GM18867 (cell line): ENCODE measurements around the gene TTC28.
"Not testable (repeated sequence)": the region's sequence is repeated elsewhere in the genome, so short reads cannot be mapped to it uniquely, and the experiment has no call there.

Experiments used
- ATAC-seq: cut with Tn5 transposase; IDR thresholded peaks from one replicate; pipeline ENCODE4 v1.9.1; 2021; ENCODE audit warnings: mild to moderate bottlenecking, moderate library complexity; ENCODE audit not compliant: unreplicated experiment

The TTC28 gene

DNA sequence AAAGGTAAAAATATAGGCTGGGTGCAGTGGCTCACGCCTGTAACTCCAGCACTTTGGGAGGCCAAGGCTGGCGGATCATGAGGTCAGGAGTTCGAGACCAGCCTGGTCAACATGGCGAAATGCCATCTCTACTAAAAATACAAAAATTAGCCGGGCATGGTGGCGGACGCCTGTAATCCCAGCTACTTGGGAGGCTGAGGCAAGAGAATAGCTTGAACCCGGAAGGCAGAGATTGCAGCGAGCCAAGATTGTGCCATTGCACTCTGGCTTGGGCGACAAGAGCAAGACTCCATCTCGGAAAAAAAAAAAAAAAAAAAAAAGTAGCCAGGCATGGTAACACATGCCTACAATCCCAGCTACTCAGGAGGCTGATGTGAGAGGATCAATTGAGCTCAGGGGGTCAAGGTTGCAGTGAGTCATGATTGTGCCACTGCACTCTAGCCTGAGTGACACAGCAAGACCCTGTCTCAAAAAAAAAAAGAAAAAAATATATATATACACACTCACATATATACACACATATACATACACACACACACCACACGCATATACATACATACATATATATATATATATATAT lies 112.6 kb downstream of the TTC28 start:
- ATAC-seq: not testable (repeated sequence)

DNA sequence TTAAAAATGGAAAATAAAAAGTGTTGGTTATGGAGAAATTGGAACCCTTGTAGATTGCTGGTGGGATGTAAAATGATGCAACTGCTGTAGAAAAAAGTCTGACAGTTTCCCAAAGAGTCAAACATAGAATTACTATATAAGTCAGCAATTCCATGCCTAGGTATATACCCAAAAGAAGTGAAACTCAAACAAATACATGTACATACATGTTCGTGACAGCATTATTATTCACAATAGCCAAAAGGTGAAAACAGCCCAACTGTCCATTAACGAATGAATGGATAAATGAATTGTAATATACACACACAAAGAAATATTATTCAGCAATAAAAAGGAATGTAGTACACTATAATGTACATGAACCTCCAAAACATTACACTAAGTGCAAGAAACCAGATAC lies 116.0 kb downstream of the TTC28 start:
- no peak for ATAC-seq

DNA sequence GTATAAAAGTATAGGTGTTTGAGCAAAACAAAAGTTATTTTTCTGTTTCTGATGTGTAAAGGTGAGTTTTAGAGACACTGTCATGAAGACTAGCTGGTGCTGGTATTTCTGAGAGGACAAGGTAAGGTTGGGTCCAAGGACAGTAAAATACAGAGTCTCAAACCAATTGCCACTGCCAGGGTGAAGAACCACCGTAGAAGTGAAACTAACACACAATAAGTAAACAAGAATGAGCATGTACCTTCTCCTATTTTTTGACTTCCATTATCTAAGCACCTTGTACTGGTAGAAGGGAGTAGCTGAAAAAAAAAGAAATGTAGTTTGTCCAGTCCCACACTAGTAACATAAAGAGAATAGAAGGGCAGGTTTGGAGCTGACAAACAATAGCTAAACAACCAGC lies 117.3 kb downstream of the TTC28 start:
- no peak for ATAC-seq

DNA sequence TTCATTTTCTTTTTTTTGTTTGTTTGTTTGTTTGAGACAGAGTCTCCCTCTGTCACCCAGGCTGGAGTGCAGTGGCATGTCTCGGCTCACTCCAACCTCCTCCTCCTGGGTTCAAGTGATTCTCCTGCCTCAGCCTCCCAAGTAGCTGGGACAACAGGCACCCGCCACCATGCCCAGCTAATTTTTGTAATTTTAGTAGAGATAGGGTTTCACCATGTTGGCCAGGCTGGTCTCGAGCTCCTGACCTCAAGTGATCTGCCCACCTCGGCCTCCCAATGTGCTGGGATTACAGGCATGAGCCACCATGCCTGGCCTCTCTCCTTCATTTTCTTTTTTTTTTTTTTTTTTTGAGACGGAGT lies 118.9 kb downstream of the TTC28 start:
- not testable (repeated sequence) for ATAC-seq

DNA sequence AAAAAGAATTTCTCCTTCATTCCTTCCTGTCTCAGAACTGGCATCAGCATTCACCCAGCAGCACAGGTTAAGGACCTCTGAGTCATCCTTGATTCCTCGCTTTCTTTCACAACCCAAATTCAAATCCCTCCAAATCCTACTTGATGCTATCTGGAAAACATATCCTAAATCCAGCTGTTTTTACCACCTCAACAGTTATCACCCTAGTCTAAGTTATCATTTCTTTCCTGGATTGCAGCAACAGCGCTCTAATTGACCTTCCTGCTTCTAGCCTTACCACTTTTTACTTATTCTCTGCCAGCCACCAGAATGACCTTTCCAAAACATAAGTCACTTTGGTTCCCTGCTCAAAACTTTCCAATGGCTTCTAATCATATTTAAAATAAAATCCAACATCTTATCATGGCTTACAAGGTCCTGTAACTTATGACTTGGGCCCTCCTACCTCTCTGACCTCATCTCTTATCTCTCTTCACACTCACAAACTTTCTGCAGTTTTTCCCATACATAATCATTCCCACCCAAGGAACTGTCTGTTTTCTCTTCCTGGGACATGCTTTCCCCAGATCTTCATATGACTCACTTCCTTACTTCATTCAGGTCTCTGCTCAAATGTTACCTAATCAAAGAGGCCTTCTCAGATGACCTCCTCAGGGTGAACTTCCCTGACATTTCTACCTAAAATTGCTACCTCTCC lies 119.4 kb downstream of the TTC28 start:
- no peak for ATAC-seq

DNA sequence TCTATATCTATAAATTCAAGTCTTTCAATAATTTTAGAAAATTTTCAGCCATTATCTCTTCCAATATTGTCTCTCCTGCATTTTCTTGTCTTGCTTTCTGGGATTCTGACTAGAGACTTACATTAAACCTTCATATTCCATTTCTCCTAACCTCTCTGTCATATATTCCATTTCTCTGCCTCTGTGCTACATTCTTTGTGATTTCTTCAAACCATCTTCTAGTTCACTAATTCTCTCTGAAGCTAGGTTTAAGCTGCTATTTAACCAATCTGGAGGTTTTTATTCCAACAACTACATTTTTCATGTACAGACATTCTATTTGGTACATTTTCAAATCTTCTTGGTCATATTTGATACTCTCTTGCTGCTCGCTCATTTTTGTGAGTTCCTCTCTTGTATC lies 122.5 kb downstream of the TTC28 start:
- no peak for ATAC-seq

DNA sequence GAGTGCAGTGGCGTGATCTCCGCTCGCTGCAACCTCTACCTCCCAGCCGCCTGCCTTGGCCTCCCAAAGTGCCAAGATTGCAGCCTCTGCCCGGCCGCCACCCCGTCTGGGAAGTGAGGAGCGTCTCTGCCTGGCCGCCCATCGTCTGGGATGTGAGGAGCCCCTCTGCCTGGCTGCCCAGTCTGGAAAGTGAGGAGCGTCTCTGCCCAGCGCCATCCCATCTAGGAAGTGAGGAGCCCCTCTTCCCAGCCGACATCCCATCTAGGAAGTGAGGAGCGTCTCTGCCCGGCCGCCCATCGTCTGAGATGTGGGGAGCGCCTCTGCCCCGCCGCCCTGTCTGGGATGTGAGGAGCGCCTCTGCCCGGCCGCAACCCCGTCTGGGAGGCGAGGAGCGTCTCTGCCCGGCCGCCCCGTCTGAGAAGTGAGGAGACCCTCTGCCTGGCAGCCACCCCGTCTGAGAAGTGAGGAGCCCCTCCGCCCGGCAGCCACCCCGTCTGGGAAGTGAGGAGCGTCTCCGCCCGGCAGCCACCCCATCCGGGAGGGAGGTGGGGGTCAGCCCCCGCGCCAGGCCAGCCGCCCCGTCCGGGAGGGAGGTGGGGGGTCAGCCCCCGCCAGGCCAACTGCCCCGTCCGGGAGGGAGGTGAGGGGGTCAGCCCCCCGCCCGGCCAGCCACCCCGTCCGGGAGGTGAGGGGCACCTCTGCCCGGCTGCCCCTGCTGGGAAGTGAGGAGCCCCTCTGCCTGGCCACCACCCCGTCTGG lies 126.4 kb downstream of the TTC28 start:
- not testable (repeated sequence) for ATAC-seq

DNA sequence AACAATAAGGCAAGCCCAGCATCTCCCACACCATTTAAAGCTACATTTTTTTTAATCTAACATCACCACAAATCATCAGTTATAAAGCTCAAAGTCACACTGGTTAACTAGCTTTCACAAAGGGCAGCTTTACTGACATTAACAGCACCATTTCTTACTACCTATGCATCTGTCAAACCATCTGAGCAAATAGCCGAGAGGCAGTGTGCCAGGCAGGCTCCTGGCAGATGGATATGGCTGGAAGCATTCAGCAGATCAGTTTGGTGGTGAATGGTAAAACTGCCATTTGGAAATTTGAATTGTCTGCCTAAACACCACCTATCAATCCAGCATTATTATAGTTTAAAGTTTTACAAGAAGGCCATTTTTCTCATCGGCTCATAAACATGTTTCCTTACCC lies 131.2 kb downstream of the TTC28 start:
- ATAC-seq: no peak

DNA sequence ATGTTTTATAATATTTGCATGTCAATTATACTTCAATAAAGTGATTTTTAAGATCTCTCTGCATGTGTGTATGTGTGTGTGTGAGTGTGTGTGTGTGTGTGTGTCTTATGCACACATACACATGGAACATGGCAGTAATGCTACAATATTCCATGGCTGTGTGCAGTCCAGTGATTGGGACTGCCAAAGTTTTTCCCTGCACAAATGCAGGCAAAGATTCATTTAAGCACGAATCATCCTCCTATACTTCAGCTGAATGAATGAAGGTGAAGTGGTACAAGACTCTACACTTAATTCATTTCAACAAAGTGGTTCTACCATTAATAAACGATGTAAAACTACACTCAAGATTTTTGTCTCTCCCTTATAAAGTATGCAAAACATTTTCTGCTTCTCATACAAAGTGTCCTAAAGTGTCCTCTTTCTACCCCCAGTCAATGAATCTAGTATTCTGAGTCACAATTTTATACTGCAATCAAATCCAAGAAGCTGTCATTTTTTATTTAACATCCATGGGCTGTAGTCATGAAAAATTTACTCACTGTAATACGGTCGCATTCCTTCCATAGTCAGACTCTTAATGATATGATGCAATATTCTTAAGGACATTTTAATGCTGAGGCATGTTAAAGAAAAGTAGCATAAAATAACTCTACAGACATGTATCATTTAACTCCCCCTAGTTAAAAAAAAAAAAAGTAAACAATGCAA lies 132.4 kb downstream of the TTC28 start:
- ATAC-seq: no peak

DNA sequence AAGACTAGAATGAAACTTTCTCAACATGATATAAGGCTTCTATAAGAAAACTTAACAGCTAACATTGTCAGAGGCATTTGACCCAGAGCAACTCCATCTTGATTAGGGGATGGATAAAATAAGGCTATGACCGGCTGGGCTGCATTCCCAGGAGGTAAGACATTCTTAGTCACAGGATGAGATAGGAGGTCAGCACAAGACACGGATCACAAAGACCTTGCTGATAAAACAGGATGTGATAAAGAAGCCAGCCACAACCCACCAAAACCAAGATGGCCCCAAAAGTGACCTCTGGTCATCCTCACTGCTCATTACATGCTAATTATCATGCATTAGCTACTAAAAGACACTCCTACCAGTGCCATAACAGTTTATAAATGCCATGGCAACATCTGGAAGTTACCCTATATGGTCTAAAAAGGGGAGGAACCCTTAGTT lies 135.2 kb downstream of the TTC28 start:
- ATAC-seq: no peak

DNA sequence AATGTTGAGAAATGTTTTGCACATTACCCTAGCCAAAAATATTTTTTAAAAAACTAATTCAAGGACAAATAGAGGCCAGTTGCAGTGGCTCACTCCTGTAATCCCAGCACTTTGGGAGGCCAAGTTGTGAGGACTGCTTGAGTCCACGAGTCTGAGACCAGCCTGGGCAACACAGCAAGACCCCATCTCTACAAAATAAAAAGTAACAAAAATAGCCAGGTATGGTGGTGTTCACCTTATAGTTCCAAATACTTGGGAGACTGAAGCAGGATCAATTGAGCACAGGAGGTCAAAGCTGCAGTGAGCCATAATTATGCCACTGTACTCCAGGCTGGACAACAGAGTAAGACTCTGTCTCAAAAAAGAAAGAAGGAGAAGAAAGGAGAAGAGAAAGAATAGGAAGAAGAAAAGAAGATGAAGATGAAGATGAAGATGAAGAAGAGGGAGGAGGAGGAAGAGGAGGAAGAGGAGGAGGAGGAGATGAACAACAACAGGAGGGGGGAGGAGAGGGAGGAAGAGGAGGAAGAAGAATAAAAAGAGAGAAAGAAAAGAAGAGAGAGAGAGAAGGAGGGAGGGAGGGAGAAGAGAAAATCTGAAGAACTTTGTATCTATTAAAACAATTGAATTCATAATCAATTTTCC lies 136.5 kb downstream of the TTC28 start:
- ATAC-seq: no peak

DNA sequence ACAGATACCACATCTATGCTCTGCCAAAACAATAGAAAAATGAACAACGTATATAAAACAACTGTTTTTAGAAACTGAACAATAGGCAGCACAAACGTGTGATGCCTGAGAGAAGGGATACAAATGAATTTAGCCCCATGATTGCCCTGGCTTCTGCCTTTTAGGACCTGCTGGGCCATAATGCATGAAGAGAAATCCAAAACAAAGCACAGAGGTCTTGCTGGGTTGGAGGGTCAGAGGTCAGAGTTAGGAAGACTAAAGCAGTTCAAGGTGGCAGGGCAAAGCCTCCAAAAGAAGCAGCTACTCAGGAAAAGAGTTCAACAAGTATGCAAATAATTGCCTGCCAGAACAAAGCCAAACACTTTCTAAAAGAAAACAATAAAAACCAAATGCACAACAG lies 138.5 kb downstream of the TTC28 start:
- no peak for ATAC-seq

DNA sequence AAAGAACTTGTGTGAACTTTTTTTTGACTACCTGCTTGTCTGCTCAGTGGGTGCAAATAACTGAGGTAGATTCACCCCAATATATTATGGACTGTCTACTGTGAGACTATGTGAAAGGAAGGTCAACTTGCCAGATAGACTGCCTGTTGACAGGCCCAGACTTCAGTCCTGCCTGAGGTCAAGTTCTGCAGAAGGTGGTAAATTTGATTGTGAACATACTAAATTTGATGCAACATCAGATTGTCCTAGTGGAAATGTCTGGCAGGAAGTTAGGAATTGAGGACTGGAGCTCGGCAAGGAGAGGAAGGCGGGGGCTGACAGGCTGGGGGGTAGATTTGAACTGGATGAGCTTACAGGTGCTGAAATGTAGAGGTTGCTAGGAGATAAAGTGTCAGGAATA lies 140.7 kb downstream of the TTC28 start:
- no peak for ATAC-seq

DNA sequence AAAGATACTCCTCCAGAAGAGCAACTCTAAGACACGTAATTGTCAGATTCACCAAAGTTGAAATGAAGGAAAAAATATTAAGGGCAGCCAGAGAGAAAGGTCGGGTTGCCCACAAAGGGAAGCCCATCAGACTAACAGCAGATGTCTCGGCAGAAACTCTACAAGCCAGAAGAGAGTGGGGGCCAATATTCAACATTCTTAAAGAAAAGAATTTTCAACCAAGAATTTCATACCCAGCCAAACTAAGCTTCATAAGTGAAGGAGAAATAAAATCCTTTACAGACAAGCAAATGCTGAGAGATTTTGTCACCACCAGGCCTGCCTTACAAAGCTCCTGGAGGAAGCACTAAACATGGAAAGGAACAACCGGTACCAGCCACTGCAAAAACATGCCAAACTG lies 149.1 kb downstream of the TTC28 start:
- not testable (repeated sequence) for ATAC-seq

DNA sequence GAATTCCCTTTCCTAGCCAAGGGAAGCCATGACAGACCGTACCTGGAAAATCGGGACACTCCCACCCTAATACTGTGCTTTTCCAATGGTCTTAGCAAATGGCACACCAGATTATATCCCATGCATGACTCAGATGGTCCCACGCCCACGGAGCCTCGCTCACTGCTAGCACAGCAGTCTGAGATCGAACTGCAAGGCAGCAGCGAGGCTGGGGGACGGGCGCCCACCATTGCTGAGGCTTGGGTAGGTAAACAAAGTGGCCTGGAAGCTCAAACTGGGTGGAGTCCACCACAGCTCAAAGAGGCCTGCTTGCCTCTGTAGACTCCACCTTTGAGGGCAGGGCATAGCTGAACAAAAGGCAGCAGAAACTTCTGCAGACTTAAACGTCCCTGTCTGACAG lies 150.5 kb downstream of the TTC28 start:
- not testable (repeated sequence) for ATAC-seq

DNA sequence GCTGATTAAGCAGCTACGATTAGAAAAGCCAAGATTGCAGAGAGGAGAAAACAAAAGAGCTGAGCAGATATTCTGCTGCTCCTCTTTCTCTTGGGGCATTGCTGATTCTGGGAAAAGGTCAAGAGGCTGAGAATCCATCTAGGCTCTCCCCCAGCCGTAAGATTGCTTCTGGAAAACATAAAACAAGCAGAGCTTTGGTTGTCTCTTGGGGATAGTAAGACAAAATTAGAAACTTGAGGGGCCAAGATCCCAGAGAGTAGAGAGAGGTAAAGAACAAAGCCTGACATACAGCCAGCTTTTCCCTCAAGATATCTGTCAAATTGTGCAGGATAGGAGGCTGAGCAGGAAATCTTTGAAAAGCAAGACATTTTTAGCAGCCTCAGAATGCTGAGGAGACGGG lies 158.2 kb downstream of the TTC28 start:
- ATAC-seq: no peak

DNA sequence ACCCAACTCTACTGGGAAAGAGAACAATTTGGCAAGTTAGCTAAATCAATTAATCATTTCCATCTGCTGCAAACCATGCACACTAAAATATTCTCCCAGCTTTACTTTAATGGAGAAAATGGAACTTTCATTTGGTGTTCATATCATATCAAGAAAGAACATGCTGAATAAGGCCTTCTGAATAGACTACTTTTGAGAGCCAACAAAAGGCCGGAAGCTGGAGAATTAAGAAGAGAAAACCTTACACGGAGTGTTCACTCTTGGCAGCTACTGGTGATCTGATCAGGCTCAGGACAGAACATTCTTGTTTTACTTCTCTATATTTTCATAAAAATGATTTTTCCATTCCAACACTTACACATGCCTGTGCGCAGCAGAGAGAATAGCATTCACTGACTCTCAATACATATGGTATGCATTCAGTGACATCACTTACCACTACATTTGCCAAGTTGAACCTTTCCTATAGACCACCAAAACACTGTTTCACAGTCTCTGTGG lies 165.3 kb downstream of the TTC28 start:
- ATAC-seq: no peak

DNA sequence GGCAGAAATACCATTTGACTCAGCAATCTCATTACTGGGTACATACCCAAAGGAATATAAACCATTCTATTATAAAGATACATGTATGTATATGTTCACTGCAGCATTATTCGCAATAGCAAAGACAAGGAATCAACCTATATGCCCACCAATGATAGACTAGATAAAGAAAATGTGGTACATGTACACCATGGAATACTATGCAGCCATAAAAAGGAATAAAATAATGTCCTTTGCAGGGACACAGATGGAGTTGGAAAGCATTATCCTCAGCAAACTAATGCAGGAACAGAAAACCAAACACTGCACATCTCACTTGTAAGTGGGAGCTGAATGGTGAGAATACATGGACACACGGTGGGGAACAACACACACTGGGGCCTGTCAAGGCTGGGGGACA lies 167.3 kb downstream of the TTC28 start:
- not testable (repeated sequence) for ATAC-seq

DNA sequence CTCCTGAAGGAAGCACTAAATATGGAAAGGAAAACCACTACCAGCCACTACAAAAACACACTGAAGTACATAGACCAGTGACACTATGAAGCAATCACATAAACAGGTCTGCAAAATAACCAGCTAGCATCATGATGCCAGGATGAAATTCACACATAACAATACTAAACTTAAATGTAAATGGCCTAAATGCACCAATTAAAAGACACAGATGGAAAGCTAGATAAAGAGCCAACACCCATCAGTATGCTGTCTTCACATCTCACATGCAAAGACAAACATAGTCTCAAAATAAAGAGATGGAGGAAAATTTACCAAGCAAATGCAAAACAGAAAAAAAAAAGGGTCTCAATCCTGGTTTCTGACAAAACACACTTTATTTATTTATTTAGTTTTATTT lies 171.7 kb downstream of the TTC28 start:
- no peak for ATAC-seq

DNA sequence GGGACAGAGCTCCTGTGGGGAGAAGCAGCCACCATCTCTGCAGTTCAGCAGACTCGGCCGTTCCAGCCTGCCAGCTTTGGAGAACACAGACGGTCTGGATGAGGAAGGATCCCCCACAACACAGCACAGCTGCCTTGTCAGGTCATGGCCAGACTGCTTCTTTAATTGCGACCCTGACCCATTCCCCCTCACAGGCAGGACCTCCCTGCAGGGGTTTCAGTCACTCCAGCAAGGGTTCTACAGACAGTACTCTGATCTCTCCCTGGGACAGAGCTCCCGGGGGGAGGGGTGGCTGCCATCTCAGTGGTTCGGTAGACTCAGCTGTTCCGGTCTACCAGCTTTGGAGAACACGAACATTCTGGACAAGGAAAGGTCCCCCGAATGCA lies 173.5 kb downstream of the TTC28 start:
- ATAC-seq: no peak
